Spleen (tissue), 11 donors: Measurements from ENCODE around the gene ZNF367. TPM values are rescaled to one million over a fixed set of nuclear protein-coding genes. Genes with fewer than 3 reads are reported as not detected.

Experiments used
- DNase-seq: peaks from one replicate; pipeline ENCODE4 v3.0.0-alpha.2; 2020
- H3K27ac ChIP-seq, 8 donors: fragments of 200-600 bp; sonication (generic) in 7 of 8; 1 replicate in 4 of 8; 2 replicates in 4 of 8; pipeline versions ENCODE4 v1.5.0 to v1.8.0; 2016 to 2021; ENCODE audit warnings: inconsistent platforms in 4 of 8, mild to moderate bottlenecking in 4 of 8, moderate library complexity in 1 of 8
- H3K27me3 ChIP-seq, 7 donors: fragments of 200-600 bp; sonication (generic) in 6 of 7; replicated peaks in 1 of 7; 1 replicate in 4 of 7; 2 replicates in 3 of 7; pipeline versions ENCODE4 v1.5.0 to v1.8.0; 2016 to 2021; ENCODE audit warnings: inconsistent platforms in 3 of 7, mild to moderate bottlenecking in 1 of 7
- H3K36me3 ChIP-seq, 6 donors: fragments of 200-600 bp; sonication (generic) in 5 of 6; 1 replicate in 4 of 6; 2 replicates in 2 of 6; pipeline versions ENCODE4 v1.5.0 to v1.8.0; 2016 to 2021; ENCODE audit warnings: inconsistent platforms in 2 of 6
- H3K4me1 ChIP-seq, 6 donors: fragments of 200-600 bp; sonication (generic) in 5 of 6; 1 replicate in 3 of 6; 2 replicates in 3 of 6; pipeline versions ENCODE4 v1.5.0 to v1.8.0; 2016 to 2021; ENCODE audit warnings: inconsistent platforms in 3 of 6
- H3K4me3 ChIP-seq, 8 donors: fragments of 200-600 bp; sonication (generic) in 7 of 8; 1 replicate in 4 of 8; 2 replicates in 4 of 8; pipeline versions ENCODE4 v1.5.0 to v1.8.0; 2016 to 2021; ENCODE audit warnings: inconsistent platforms in 4 of 8, mild to moderate bottlenecking in 4 of 8, moderate library complexity in 2 of 8
- H3K9me3 ChIP-seq, 8 donors: fragments of 200-600 bp; sonication (generic) in 7 of 8; 1 replicate in 4 of 8; 2 replicates in 4 of 8; pipeline versions ENCODE4 v1.5.0 to v1.8.0; 2016 to 2021; ENCODE audit warnings: inconsistent platforms in 4 of 8
- POLR2A ChIP-seq, 3 donors: fragments of 450-650 bp; IDR thresholded peaks; one replicate each; pipeline ENCODE4 v1.5.1; 2017; ENCODE audit warnings: antibody characterized with exemption in 3 of 3, mild to moderate bottlenecking in 1 of 3
- POLR2AphosphoS5 ChIP-seq, 3 donors: sonication (generic); formaldehyde crosslinking; IDR thresholded peaks; one replicate each; pipeline ENCODE4 v1.5.1; 2017; ENCODE audit warnings: antibody characterized with exemption in 3 of 3
- whole genome bisulfite sequencing, 5 donors: extraction: QIAGEN DNeasy Blood & Tissue Kit in 3 of 5; methylation state at CpG; one replicate each; pipeline versions ENCODE4 v1.1.5 to v1.1.7; 2013 to 2018; 5-methylcytosine and 5-hydroxymethylcytosine counted together
- intact Hi-C: fragments of 100-400 bp; cut with DNase I; formaldehyde crosslinking; loops from one replicate; pipeline ENCODE4 v1.15.0; 2023; ENCODE audit warnings: low total_unique reads
- polyA plus RNA-seq, 3 donors: library from polyadenylated mRNA; stranded (reverse); fragments of 200-250 nt; gene quantifications; one replicate each; pipeline ENCODE4 v1.2.1, GENCODE V29; 2013
- total RNA-seq, 7 donors: library from RNA; depleted of rRNA in 3 of 7; stranded (reverse); fragments of >200 nt in 3 of 7; fragmentation: NEBNext Ultra II Directional in 4 of 7; extraction: Animal tissue kit (Norgen Biotek cat#: 25700) in 4 of 7; gene quantifications; one replicate each; pipeline versions ENCODE4 v1.1.0 to v1.2.1, GENCODE V29; 2016 to 2021
- TF ChIP-seq, protein P1 (sequence below), 11 experiments: fragments of 200-600 bp in 7 of 11; fragments of 450-650 bp in 4 of 11; sonication (generic) in 4 of 11; IDR thresholded peaks in 8 of 11; conservative IDR thresholded peaks in 3 of 11; 1 replicate in 7 of 11; 2 replicates in 4 of 11; pipeline versions ENCODE4 v1.4.0 to v1.8.0; 2016 to 2021; ENCODE audit warnings: antibody characterized with exemption in 11 of 11, inconsistent platforms in 4 of 11, mild to moderate bottlenecking in 1 of 11
- donor health status: healthy with polysubstance abuse.
- donor health status: DM: no; HTN: no; CAD: no; lungs with moderate emphysema.
- donor health status: DM: no; HTN: no; CAD: no.
- donor health status: Bipolar disorder and iron deficiency.
- donor health status: healthy.
- donor health status: DM: no; HTN: no; CAD: no.
- donor health status: DM: yes; HTN: yes; CAD: no.

Gene ZNF367
- total and polyA plus RNA-seq, 10 donors = 0.93 to 3.7 (median 1.9) TPM

DNA sequence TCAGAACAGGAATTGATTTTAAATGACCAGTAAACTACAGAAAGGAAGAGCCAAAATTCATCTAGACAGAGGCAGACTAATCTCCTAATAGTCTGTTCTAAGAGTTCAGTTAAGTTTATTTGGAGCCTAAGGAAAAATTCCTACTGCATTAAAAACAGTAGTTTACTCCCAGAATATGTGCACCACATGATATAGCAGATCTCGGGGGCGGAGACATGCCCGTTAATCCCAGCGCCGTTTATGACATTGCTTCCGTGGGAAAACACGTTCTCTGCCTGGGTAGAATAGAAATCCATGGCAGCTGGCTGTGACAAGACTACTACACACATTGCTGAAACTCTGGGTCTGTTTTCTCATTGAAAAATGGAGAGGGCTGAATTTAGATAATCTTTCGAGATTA lies 43.2 kb upstream of the ZNF367 start:
- 88 to 97% (median 92%) methylated on average over 8 of the region's 8 CpGs for WGBS, 5 donors
- H3K27ac ChIP-seq = no peak overlapping the region
- H3K27me3 ChIP-seq = no peaks in the 10 kb centered on the region
- no peaks in the 10 kb centered on the region for H3K4me1 ChIP-seq
- H3K9me3 ChIP-seq = no peaks in the 10 kb centered on the region
- intact Hi-C loops = no loop called here
- peaks cover 0 to 35% (median 0%) of the 10 kb centered on the region in 6 donors for H3K36me3 ChIP-seq
- DNase-seq = no peak
- TF ChIP-seq POLR2A (IDR thresholded peaks at IDR 0.05) (no peak), POLR2AphosphoS5 (IDR thresholded peaks at IDR 0.05) (no peak)
- TF ChIP-seq, protein P1, sequence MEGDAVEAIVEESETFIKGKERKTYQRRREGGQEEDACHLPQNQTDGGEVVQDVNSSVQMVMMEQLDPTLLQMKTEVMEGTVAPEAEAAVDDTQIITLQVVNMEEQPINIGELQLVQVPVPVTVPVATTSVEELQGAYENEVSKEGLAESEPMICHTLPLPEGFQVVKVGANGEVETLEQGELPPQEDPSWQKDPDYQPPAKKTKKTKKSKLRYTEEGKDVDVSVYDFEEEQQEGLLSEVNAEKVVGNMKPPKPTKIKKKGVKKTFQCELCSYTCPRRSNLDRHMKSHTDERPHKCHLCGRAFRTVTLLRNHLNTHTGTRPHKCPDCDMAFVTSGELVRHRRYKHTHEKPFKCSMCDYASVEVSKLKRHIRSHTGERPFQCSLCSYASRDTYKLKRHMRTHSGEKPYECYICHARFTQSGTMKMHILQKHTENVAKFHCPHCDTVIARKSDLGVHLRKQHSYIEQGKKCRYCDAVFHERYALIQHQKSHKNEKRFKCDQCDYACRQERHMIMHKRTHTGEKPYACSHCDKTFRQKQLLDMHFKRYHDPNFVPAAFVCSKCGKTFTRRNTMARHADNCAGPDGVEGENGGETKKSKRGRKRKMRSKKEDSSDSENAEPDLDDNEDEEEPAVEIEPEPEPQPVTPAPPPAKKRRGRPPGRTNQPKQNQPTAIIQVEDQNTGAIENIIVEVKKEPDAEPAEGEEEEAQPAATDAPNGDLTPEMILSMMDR (IDR thresholded peaks at IDR 0.05 in 8 of 11, conservative IDR thresholded peaks at IDR 0.05 in 3 of 11) = no peak
- H3K4me3 ChIP-seq = no peak overlapping the region

DNA sequence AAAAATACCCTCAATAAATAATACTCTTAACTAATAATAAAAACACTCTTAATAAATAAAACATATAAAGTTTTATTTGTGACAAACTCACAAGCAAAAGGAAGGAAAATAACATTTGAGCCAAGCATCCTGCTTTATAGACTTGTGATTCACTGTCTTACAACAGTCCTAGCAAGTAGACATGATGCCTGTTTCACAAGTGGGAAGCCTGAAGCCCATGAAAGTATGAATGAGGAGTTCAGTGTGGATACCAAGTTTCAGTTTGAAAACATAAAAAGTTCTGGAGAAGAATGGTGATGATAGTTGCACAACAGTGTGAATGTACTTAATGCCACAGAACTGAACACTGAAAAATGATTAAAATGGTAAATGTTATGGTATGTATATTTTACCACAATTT lies 42.7 kb upstream of the ZNF367 start:
- H3K4me3 ChIP-seq = no peak overlapping the region
- H3K4me1 ChIP-seq = no peaks in the 10 kb centered on the region
- no peak for TF ChIP-seq POLR2AphosphoS5 (IDR thresholded peaks at IDR 0.05)
- no peak for TF ChIP-seq POLR2A (IDR thresholded peaks at IDR 0.05)
- TF ChIP-seq, protein P1 (IDR thresholded peaks at IDR 0.05 in 8 of 11, conservative IDR thresholded peaks at IDR 0.05 in 3 of 11) = no peak
- no peak overlapping the region for H3K27ac ChIP-seq
- H3K36me3 ChIP-seq = peaks cover 0 to 30% (median 0%) of the 10 kb centered on the region in 6 donors
- no peak for DNase-seq
- H3K9me3 ChIP-seq = no peaks in the 10 kb centered on the region
- intact Hi-C loops = no loop called here
- H3K27me3 ChIP-seq = no peaks in the 10 kb centered on the region

DNA sequence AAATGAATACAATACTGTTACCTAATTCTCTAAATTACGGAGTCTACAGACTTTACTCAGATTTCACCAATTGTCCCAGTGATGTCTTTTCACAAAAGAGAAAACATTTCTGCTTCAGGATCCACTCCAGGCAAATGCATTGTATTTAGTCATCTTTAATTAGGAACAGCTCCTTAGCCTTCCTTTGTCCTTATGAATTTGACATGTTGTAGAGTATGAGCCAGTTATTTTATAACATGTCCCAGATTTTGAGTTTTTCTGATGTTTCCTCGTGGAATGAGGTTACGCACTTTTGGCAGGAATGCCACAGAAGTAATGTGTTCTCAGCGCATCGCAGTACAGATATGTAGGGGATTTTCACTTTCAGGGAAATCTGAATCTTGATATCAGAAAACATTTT lies 42.3 kb upstream of the ZNF367 start:
- TF ChIP-seq, protein P1 (IDR thresholded peaks at IDR 0.05 in 8 of 11, conservative IDR thresholded peaks at IDR 0.05 in 3 of 11) = no peak
- TF ChIP-seq POLR2AphosphoS5 (IDR thresholded peaks at IDR 0.05) (no peak), POLR2A (IDR thresholded peaks at IDR 0.05) (no peak)
- Histone ChIP-seq H3K27me3 (no peaks in the 10 kb centered on the region), H3K36me3 (peaks cover 0 to 26% (median 0%) of the 10 kb centered on the region in 6 donors), H3K4me1 (no peaks in the 10 kb centered on the region), H3K4me3 (no peak overlapping the region), H3K27ac (no peak overlapping the region), H3K9me3 (no peaks in the 10 kb centered on the region)
- intact Hi-C loops = no loop called here
- 94 to 96% (median 94%) methylated on average over 5 of the region's 5 CpGs for WGBS, 5 donors
- no peak for DNase-seq

DNA sequence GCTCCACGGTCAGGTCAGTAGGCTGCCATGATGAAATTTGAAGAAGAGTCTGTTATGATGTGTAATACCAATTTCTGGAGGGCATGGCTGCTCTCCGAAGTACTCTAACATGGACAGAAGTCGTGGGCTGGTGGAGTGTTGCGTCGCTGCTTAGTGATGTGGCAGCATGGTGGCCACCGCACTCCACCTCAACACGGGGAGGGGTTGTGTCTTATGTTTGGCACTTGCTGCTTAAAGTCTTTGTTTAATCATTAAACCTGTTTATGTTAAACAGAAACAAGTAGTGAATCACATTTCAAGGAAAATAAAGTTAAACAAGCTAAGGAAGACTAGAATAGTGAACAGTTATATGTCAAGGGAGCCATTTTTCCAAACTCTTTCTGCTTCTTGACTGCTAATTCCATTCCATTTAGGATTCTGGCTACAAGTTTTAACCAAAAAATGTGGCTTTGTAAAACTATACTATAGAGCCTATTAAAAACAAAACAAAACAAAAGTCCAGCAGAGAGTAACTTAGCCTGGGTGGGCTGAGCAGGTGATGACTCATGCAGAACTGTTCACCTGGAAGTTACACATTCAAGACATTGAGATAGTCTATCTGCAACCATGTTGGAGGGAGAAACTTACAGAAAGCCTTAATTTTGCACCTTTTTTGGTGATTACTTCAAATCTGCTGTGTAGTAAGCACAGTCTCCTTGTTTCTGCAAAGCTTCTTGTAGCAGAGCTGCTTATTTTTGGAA lies 41.3 kb upstream of the ZNF367 start:
- Histone ChIP-seq H3K27me3 (no peaks in the 10 kb centered on the region), H3K27ac (no peak overlapping the region), H3K9me3 (no peaks in the 10 kb centered on the region), H3K4me3 (no peak overlapping the region), H3K36me3 (peaks cover 0 to 23% (median 0%) of the 10 kb centered on the region in 6 donors), H3K4me1 (no peaks in the 10 kb centered on the region)
- no peak for DNase-seq
- intact Hi-C loops = no loop called here
- TF ChIP-seq, protein P1 (IDR thresholded peaks at IDR 0.05 in 8 of 11, conservative IDR thresholded peaks at IDR 0.05 in 3 of 11) = no peak
- no peak for TF ChIP-seq POLR2AphosphoS5 (IDR thresholded peaks at IDR 0.05)
- no peak for TF ChIP-seq POLR2A (IDR thresholded peaks at IDR 0.05)
- 96 to 99% (median 97%) methylated on average over 7 of the region's 7 CpGs for WGBS, 5 donors
